Fibroblast of the conjunctiva (primary cell): ENCODE data around the gene GSTP1.

Source experiments
- DNase-seq: peaks from one replicate; pipeline ENCODE4 v3.0.0-alpha.2; 2010; ENCODE audit warnings: low read depth

GSTP1 gene

GRCh38 chr11:67630228-67630942 is 46.8 kb downstream of the GSTP1 start:
- DNase-seq, result peak; percentile 96

DNA sequence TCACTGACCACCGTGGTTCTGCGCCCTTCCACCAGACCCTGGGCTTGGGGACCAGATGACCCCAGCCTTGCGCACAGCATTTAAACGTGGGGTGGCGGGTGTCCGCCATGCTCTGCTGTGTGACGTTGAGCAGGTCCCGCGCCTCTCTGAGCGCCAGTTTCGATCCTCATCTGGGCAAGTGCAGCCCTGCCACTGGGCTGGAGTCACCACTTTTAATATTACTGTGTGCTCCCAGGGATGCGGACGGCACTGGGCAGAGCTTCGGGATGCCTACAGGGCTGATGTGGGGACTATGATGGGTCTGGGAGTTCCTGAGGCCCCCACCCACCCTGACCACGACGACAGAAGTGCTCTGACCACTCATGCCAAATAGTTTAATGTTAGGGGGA is 47.3 kb downstream of the GSTP1 start:
- no peak for DNase-seq

GRCh38 chr11:67631411-67631810 is 47.8 kb downstream of the GSTP1 start:
- no peak for DNase-seq

- DNase-seq, result no peak
Observed at GRCh38 chr11:67631853-67632174, 48.2 kb downstream of the GSTP1 start.

DNA sequence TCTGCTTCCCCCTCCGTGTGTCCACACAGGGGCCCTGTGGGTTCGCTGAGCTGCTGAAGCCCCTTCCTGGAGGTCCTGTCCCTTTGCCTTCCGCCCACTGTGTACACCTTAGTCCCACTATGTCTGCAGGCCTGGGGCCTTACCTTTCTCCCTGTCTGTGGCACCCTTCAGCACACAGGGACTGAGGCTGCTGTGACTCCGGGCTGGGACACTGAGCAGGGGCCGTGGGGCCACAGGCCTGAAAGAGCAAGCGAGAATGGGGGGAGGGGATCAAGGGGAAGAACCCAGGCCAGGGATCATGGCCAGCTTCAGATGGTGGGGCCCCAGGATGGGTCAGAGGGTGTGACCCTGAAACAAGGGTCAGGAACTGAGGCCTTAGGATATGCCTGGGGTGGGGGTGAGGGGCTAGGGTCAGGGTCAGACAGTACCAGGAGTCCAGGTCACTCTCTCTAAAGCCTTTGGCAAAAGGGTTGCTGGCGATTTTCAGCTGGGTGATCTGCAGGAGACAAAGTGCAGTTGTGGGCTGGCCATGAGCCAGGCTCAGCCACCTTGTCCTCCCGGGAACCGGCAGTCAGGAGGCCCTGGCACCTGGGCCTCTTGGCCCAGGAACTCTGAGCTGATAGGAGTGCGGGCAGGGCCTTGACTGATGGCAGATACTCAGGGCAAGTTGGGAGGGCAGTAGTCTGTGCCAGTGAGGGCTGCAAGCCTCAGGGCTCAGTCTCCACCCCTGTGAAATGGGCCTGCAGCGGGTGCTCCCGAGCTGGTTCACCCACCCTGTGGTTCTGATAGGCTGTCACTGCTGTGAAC is 48.8 kb downstream of the GSTP1 start:
- DNase-seq, result no peak

DNA sequence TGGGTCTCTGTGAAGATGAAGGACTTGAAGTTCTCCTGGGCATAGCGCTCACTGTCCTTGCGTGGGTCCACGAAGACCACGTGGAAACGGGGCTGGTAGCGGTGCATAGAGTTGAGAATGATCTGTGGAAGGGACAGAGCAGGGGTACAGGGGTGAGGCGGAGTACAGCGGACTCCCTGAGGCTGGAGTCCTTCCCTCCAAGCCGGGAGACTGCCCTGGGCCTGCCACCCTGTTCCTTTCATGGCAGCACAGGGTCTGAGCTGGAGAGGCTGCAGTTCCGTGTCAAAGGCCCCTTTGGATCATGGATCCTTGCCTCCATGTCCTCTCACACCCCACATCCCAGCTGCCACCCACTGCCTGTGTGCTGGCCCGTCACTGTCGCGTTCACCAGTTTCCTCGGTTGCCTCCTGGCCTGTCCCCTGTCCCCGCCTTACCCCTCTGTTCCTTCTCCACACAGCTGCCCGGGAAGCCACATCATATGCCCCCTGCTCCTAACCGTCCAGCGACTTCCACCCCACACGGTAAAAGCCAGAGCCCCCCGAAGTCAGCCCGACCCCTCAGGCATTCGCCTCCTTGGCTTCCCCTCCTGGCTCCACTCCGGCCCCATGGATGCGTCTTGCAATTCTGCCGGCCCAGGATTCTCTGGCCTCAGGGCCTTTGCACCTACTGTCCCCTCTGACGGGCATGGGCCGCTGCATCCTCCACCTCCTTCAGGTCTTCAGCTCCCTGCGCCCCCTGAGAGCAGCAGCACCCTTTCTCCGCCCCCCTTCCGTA is 49.6 kb downstream of the GSTP1 start:
- no peak for DNase-seq

DNA sequence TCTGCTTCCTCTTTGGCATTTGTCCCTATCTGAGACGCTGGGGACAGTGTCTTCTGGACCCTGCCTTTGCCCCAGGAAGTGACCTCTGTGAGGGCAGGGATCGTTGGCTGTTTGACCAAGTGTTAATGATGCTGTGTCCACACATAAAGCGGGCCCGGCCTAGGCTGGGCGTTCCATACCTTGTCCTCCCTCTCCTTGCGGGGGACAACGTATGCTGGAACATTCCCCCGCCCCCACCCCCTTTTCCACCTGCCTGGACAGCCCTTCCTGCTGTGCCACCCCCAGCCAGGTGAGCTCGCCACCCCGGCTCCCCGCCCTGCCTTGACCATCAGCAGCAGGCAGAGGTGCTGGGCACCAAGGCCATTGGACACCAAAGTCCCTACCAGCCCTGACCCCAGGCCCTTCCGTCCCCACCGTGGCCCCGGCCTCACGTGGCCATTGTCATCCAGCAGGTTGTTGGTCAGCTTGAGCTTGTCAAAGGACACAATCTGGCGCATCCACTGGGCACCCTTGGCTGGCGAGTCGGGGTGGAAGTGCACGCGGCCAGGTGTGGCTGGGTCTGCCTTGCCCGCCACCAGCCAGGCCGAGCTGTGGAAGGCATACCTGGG is 50.2 kb downstream of the GSTP1 start:
- DNase-seq, result no peak

GRCh38 chr11:67634366-67635230 is 51.0 kb downstream of the GSTP1 start:
- no peak for DNase-seq

DNA sequence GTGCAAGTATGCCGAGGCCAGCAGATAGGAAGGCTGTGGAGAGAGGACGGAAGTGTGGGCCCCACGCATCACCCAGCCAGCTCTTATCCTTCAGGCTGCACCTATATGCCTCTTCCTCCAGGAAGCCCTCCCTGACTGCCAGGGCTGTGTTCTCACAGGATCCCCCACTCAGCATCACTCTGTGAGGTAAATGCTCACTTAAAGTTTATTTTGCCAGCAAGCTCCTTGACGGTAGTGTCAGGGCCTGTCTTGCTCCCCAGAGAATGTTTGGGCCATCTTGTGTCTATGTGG is 51.6 kb downstream of the GSTP1 start:
- DNase-seq, result no peak
